Measurements from ENCODE around the gene KSR1.

DNA sequence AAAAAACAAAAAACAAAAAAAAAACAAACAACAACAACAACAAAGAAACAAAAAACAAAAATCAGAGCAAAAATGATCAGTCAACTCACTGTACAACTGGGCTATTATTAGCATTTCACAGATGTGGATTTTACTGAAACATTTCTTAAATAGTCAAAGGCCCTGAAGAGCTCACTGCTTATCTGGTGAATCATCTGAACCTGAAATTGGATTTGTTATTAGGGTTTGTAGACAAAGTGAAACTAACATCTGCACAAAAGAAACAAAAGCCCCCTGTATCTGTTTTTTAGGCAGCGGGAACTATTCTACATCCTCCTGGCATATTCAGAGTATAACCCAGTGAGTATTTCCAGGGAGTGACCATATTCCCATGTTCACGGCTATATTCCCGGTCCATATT lies 32.6 kb upstream of the KSR1 start:
- TF ChIP-seq CTCF (IDR thresholded peaks at IDR 0.05; ENCODE audit: low read depth, low read length) (no peak), EZH2phosphoT487 (IDR thresholded peaks at IDR 0.05; ENCODE audit: low read depth) (no peak)

All from OCI-LY3 (cell line).